HG03135 (cell line): Measurements from ENCODE around the gene SIK3.

ENCODE experiments used
- ATAC-seq: cut with Tn5 transposase; IDR thresholded peaks from one replicate; pipeline ENCODE4 v1.9.1; 2021; ENCODE audit warnings: mild to moderate bottlenecking, moderate library complexity; ENCODE audit not compliant: unreplicated experiment

Gene SIK3

GRCh38 chr11:116830184-116830912, 267.9 kb downstream of the SIK3 start:
- no peak for ATAC-seq

GRCh38 chr11:116829525-116830183, 268.6 kb downstream of the SIK3 start, which contains the start of gene APOC3:
TSS of gene APOC3 (plus strand) at chr11:116829907. CDS start at chr11:116830583, 676 bp downstream.
- no peak for ATAC-seq

GRCh38 chr11:116828632-116829524, 269.4 kb downstream of the SIK3 start:
- ATAC-seq: no peak

GRCh38 chr11:116827461-116827860, 270.8 kb downstream of the SIK3 start:
- ATAC-seq: no peak

GRCh38 chr11:116826751-116827431, 271.3 kb downstream of the SIK3 start:
- no peak for ATAC-seq

GRCh38 chr11:116825854-116826750, 272.1 kb downstream of the SIK3 start:
- ATAC-seq: no peak

GRCh38 chr11:116825434-116825833, 272.8 kb downstream of the SIK3 start:
- no peak for ATAC-seq

- ATAC-seq: no peak
Measured at GRCh38 chr11:116823031-116823843, 275.0 kb downstream of the SIK3 start, which contains the start of gene APOA4. TSS of gene APOA4 (minus strand) at chr11:116823304. CDS start at chr11:116823191, 113 bp downstream.

- no peak for ATAC-seq
Measured at GRCh38 chr11:116822575-116822974, 275.7 kb downstream of the SIK3 start.

GRCh38 chr11:116821050-116821918, 276.9 kb downstream of the SIK3 start:
- no peak for ATAC-seq

GRCh38 chr11:116819049-116819448, 279.2 kb downstream of the SIK3 start:
- ATAC-seq: no peak

GRCh38 chr11:116814502-116814901, 283.7 kb downstream of the SIK3 start:
- ATAC-seq: no peak

GRCh38 chr11:116813781-116814471, 284.3 kb downstream of the SIK3 start:
- ATAC-seq: no peak

GRCh38 chr11:116813170-116813569, 285.1 kb downstream of the SIK3 start:
- no peak for ATAC-seq

- no peak for ATAC-seq
Measured at GRCh38 chr11:116812109-116812508, 286.1 kb downstream of the SIK3 start.

GRCh38 chr11:116811194-116811593, 287.0 kb downstream of the SIK3 start:
- ATAC-seq: no peak
